Right lobe of liver (tissue), 6 donors: ENCODE results near the gene EME2. TPM values are rescaled to one million over a fixed set of nuclear protein-coding genes. Genes with fewer than 3 reads are reported as not detected.
"Not testable (repeated sequence)": the region's sequence is repeated elsewhere in the genome, so short reads cannot be mapped to it uniquely, and the experiment has no call there.

ENCODE experiments used
- ATAC-seq, 4 donors: fragments of 200-7000 bp; cut with Tn5 transposase; one replicate each; pipeline ENCODE4 v1.9.1; 2020; ENCODE audit warnings: mild to moderate bottlenecking in 4 of 4, moderate library complexity in 4 of 4
- DNase-seq, 3 donors: peaks; one replicate each; pipeline ENCODE4 v3.0.0-alpha.2; 2020
- H3K27ac ChIP-seq, 3 donors: fragments of 200-600 bp; one replicate each; pipeline ENCODE4 v1.8.0; 2022
- H3K27me3 ChIP-seq, 2 donors: fragments of 200-600 bp; one replicate each; pipeline ENCODE4 v1.8.0; 2022
- H3K36me3 ChIP-seq, 4 donors: fragments of 200-600 bp; sonication (generic) in 1 of 4; one replicate each; pipeline versions ENCODE4 v1.5.1 to v1.8.0; 2017 to 2022; ENCODE audit warnings: control low read depth in 1 of 4
- H3K4me1 ChIP-seq, 4 donors: fragments of 200-600 bp; sonication (generic) in 1 of 4; one replicate each; pipeline versions ENCODE4 v1.5.1 to v1.8.0; 2017 to 2022; ENCODE audit warnings: control low read depth in 1 of 4
- H3K4me3 ChIP-seq, 3 donors: fragments of 200-600 bp; one replicate each; pipeline ENCODE4 v1.8.0; 2022
- H3K9me3 ChIP-seq, 4 donors: fragments of 200-600 bp; sonication (generic) in 1 of 4; one replicate each; pipeline versions ENCODE4 v1.5.1 to v1.8.0; 2017 to 2022; ENCODE audit warnings: control low read depth in 1 of 4
- CTCF ChIP-seq, 4 donors: fragments of 200-600 bp in 3 of 4; fragments of 450-650 bp in 1 of 4; IDR thresholded peaks; one replicate each; pipeline versions ENCODE4 v1.5.1 to v1.8.0; 2016 to 2022; ENCODE audit warnings: antibody characterized with exemption in 4 of 4, mild to moderate bottlenecking in 2 of 4
- POLR2A ChIP-seq: fragments of 450-650 bp; IDR thresholded peaks from one replicate; pipeline ENCODE4 v1.6.1; 2017; ENCODE audit warnings: antibody characterized with exemption, mild to moderate bottlenecking
- WGBS: methylation state at CpG from one replicate; pipeline ENCODE4 v1.1.6; 2018; ENCODE audit warnings: low coverage, low lambda C conversion rate; ENCODE audit not compliant: insufficient coverage; ENCODE audit errors: missing lambda C conversion rate; 5-methylcytosine and 5-hydroxymethylcytosine counted together
- intact Hi-C, 2 donors: fragments of 100-400 bp; cut with DNase I; formaldehyde crosslinking; loops; one replicate each; pipeline versions ENCODE4 v1.11.2 to v1.14.1; 2022
- total RNA-seq, 6 experiments: library from RNA; depleted of rRNA in 2 of 6; stranded (reverse); fragments of >200 nt in 2 of 6; fragmentation: NEBNext Ultra II Directional in 3 of 6; extraction: Animal tissue kit (Norgen Biotek cat#: 25700) in 3 of 6; gene quantifications; one replicate each; pipeline versions ENCODE4 v1.1.0 to v1.2.4, GENCODE V29; 2016 to 2023
- donor health status: DM: no; HTN: yes; CAD: no.
- donor health status: DM: no; HTN: no; CAD: no.
- donor health status: DM: no; HTN: no; CAD: no.
- donor health status: DM: no; HTN: yes; CAD: no.
- donor health status: DM: no; HTN: yes; CAD: no.

Gene EME2
- total RNA-seq, 6 experiments from 2014 or later = 3.8 to 11.1 (median 5.0) TPM

DNA sequence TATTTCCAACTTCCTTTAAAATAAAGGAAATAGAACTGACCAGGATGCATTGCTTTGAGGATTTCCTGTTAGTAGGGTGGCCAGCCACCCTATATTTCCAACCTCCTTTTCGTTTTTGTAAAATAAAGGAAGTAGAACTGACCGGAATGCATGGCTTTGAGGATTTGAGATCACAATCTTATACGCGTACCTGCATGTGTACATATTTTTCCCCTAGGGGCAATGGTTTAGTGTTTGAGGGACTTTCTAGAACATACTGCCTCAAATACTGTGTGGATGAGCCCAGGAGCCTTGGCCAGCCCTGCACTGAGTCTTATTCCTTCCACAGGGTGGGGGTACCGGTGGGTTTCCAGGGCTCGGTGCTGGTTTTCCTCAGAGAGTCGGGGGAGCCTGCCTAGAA lies 41.0 kb upstream of the EME2 start:
- H3K36me3 ChIP-seq = peaks cover 0 to 30% (median 8%) of the 10 kb centered on the region in 4 donors
- 73% methylated on average over 4 of the region's 7 CpGs for WGBS

GRCh38 chr16:1732071-1732470 lies 40.5 kb upstream of the EME2 start:
- Histone ChIP-seq H3K9me3 (no peaks in the 10 kb centered on the region), H3K36me3 (peaks cover 0 to 29% (median 8%) of the 10 kb centered on the region in 4 donors), H3K27ac (no peak overlapping the region), H3K27me3 (no peaks in the 10 kb centered on the region), H3K4me3 (no peak overlapping the region), H3K4me1 (no peaks in the 10 kb centered on the region)
- no peak for TF ChIP-seq CTCF (IDR thresholded peaks at IDR 0.05)
- no peak for TF ChIP-seq POLR2A
- DNase-seq (no peak), ATAC-seq (no peak)
- WGBS = 100% methylated on average over 2 of the region's 14 CpGs
- intact Hi-C loops = no loop called here

More for the DNA sequence above, 41.0 kb upstream of the EME2 start:
- H3K9me3 ChIP-seq = no peaks in the 10 kb centered on the region
- intact Hi-C loops = no loop called here
- H3K4me1 ChIP-seq = no peaks in the 10 kb centered on the region
- no peak overlapping the region for H3K4me3 ChIP-seq
- TF ChIP-seq POLR2A (no peak), CTCF (IDR thresholded peaks at IDR 0.05) (no peak)
- no peaks in the 10 kb centered on the region for H3K27me3 ChIP-seq
- ATAC-seq = no peak
- H3K27ac ChIP-seq = no peak overlapping the region
- DNase-seq = no peak

- ATAC-seq, H3K4me3 ChIP-seq, DNase-seq, H3K4me1 ChIP-seq, intact Hi-C loops, H3K9me3 ChIP-seq, H3K27me3 ChIP-seq, H3K27ac ChIP-seq: not testable (repeated sequence)
- H3K36me3 ChIP-seq = peaks cover 0 to 29% (median 8%) of the 10 kb centered on the region in 4 donors
- WGBS = no CpG with 5 or more reads among the region's 21 CpGs
These were observed 40.0 kb upstream of the EME2 start for GRCh38 chr16:1732551-1732987.

DNA sequence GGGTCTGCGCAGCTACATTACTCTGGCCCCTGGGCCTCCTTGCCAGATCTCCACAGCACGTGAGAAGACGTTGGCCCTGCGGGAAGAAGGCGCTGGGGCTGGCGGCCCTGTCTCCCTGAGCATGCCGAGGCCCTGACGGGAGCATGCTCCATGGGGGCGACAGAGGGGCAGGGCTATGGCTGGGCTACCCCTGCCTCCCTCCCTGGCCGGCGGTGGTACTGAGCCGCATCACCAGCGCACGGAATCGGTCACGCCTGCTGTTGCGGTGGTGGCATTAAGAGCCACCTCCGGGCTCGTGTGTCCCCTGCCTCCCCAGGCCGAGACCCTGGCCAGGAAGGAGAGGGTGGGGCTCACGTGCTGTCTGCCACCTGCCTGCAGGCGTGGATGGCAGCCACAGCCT lies 38.5 kb upstream of the EME2 start:
- Histone ChIP-seq H3K4me3 (no peak overlapping the region), H3K36me3 (peaks cover 0 to 22% (median 7%) of the 10 kb centered on the region in 4 donors), H3K27ac (no peak overlapping the region), H3K27me3 (no peaks in the 10 kb centered on the region), H3K9me3 (no peaks in the 10 kb centered on the region), H3K4me1 (no peaks in the 10 kb centered on the region)
- 80% methylated on average over 1 of the region's 22 CpGs for WGBS
- TF ChIP-seq POLR2A (no peak), CTCF (IDR thresholded peaks at IDR 0.05) (no peak)
- ATAC-seq (peak in 1 of 4 donors; percentile 28), DNase-seq (no peak)
- intact Hi-C loops = no loop called here

DNA sequence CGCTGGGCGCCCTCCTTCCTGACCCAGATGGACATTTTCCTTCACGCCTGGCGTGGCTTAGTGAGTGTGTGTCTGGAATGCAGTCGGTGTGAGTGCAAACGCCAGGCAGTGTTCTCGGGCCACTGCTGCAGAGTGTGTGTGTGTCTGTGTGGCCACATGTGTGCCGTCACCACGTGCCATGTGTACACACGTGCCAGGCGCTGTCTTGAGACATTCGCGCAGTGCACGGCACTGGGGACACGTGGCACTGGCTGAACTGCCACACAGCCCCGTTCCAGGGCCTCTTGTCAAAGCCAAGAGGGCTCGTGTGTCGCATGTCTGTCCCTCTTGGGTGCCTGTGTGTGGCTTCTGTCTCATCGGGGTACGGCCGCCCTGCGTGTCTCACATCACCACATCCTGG lies 37.8 kb upstream of the EME2 start:
- no peak overlapping the region for H3K4me3 ChIP-seq
- intact Hi-C loops = no loop called here
- 100% methylated on average over 7 of the region's 22 CpGs for WGBS
- ATAC-seq (no peak), DNase-seq (no peak)
- no peaks in the 10 kb centered on the region for H3K9me3 ChIP-seq
- H3K27me3 ChIP-seq = no peaks in the 10 kb centered on the region
- peaks cover 0 to 17% (median 5%) of the 10 kb centered on the region in 4 donors for H3K36me3 ChIP-seq
- no peak for TF ChIP-seq POLR2A
- TF ChIP-seq CTCF (IDR thresholded peaks at IDR 0.05) = no peak
- H3K27ac ChIP-seq = no peak overlapping the region
- H3K4me1 ChIP-seq = no peaks in the 10 kb centered on the region
